Astrocyte (in vitro differentiated cells and primary cell): ENCODE results near the gene PNMT.

Source experiments
- EZH2 ChIP-seq: IDR thresholded peaks from 2 replicates; pipeline ENCODE4 v1.6.1; 2012; ENCODE audit warnings: mild to moderate bottlenecking, low read length, inconsistent platforms; ENCODE audit not compliant: insufficient read depth
- TF ChIP-seq, protein P1 (sequence below): IDR thresholded peaks from 2 replicates; pipeline ENCODE4 v1.5.1; 2011; ENCODE audit warnings: low read depth, mild to moderate bottlenecking, inconsistent platforms, low read length, moderate library complexity; ENCODE audit not compliant: insufficient read depth

- TF ChIP-seq EZH2: no peak
- TF ChIP-seq, protein P1, sequence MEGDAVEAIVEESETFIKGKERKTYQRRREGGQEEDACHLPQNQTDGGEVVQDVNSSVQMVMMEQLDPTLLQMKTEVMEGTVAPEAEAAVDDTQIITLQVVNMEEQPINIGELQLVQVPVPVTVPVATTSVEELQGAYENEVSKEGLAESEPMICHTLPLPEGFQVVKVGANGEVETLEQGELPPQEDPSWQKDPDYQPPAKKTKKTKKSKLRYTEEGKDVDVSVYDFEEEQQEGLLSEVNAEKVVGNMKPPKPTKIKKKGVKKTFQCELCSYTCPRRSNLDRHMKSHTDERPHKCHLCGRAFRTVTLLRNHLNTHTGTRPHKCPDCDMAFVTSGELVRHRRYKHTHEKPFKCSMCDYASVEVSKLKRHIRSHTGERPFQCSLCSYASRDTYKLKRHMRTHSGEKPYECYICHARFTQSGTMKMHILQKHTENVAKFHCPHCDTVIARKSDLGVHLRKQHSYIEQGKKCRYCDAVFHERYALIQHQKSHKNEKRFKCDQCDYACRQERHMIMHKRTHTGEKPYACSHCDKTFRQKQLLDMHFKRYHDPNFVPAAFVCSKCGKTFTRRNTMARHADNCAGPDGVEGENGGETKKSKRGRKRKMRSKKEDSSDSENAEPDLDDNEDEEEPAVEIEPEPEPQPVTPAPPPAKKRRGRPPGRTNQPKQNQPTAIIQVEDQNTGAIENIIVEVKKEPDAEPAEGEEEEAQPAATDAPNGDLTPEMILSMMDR: no peak
These were observed 43.6 kb downstream of the PNMT start for GRCh38 chr17:39711851-39712250.
